IMR-90 (cell line): ENCODE results near the gene DTX1. TPM values are rescaled to one million over a fixed set of nuclear protein-coding genes. Genes with fewer than 3 reads are reported as not detected.
"Not testable (repeated sequence)": the region's sequence is repeated elsewhere in the genome, so short reads cannot be mapped to it uniquely, and the experiment has no call there.

Source experiments
- ATAC-seq: fragments of 200-7000 bp; cut with Tn5 transposase; 2 replicates; pipeline ENCODE4 v1.9.1; 2020; ENCODE audit warnings: low read depth, mild to moderate bottlenecking, moderate library complexity
- BruUV-seq: library from RNA; stranded (reverse); fragments of 400-500 nt; replicated peaks from 2 replicates; lab custom pipeline; 2021; lab: Mats Ljungman, UMichigan
- CTCF ChIA-PET: fragments of 300-600 bp; formaldehyde crosslinking; extraction: SDS; loops from one replicate; lab custom pipeline; 2021; ENCODE audit warnings: antibody characterized with exemption; lab: Yijun Ruan, JAX
- POLR2A ChIA-PET: fragments of 300-600 bp; sonication (Branson Sonifier 250); formaldehyde crosslinking; loops from one replicate; lab custom pipeline; 2022; ENCODE audit warnings: antibody characterized with exemption; ENCODE audit not compliant: unreplicated experiment; lab: Charles Lee
- DNase-seq: peaks from one replicate; pipeline ENCODE4 v3.0.0; 2013
- H2AFZ ChIP-seq: replicated peaks from 2 replicates; pipeline ENCODE3; 2013; ENCODE audit warnings: low read length, mild to moderate bottlenecking; ENCODE audit not compliant: poor library complexity
- H2AK5ac ChIP-seq: 2 replicates; pipeline ENCODE4 v1.6.1; 2013; ENCODE audit warnings: low read depth, low read length, inconsistent platforms
- H2AK9ac ChIP-seq: replicated peaks from 2 replicates; pipeline ENCODE3; 2013; ENCODE audit warnings: mild to moderate bottlenecking, low read depth, low read length, moderate library complexity; ENCODE audit not compliant: poor library complexity
- H2BK120ac ChIP-seq: 2 replicates; pipeline ENCODE4 v1.6.1; 2013; ENCODE audit warnings: low read depth, low read length, inconsistent platforms
- H2BK15ac ChIP-seq: 3 replicates; pipeline ENCODE4 v1.6.1; 2013; ENCODE audit warnings: low read depth, low read length, inconsistent platforms
- H2BK20ac ChIP-seq: 2 replicates; pipeline ENCODE4 v1.6.1; 2013; ENCODE audit warnings: low read depth, mild to moderate bottlenecking, inconsistent platforms, low read length, moderate library complexity
- H2BK5ac ChIP-seq: 2 replicates; pipeline ENCODE4 v1.6.1; 2013; ENCODE audit warnings: mild to moderate bottlenecking, low read depth, low read length, inconsistent platforms; ENCODE audit not compliant: poor library complexity, severe bottlenecking
- H3K14ac ChIP-seq: replicated peaks from 2 replicates; pipeline ENCODE4 v1.6.1; 2013; ENCODE audit warnings: low read depth, low read length, inconsistent platforms
- H3K18ac ChIP-seq: 2 replicates; pipeline ENCODE4 v1.6.1; 2013; ENCODE audit warnings: low read depth, low read length, control low read depth
- H3K23ac ChIP-seq: 2 replicates; pipeline ENCODE4 v1.6.1; 2013; ENCODE audit warnings: low read depth, low read length, inconsistent platforms
- H3K27ac ChIP-seq: 2 replicates; pipeline ENCODE4 v1.5.1; 2013; ENCODE audit warnings: mild to moderate bottlenecking, control low read depth, low read length; ENCODE audit not compliant: insufficient read depth
- H3K27me3 ChIP-seq: 2 replicates; pipeline ENCODE4 v1.6.1; 2013; ENCODE audit warnings: low read length; ENCODE audit not compliant: control insufficient read depth, insufficient read depth
- H3K36me3 ChIP-seq: 2 replicates; pipeline ENCODE4 v1.6.1; 2013; ENCODE audit warnings: low read length, mixed read lengths; ENCODE audit not compliant: control insufficient read depth, insufficient read depth
- H3K4ac ChIP-seq: 2 replicates; pipeline ENCODE4 v1.6.1; 2013; ENCODE audit warnings: low read depth, low read length, inconsistent platforms
- H3K4me1 ChIP-seq: 2 replicates; pipeline ENCODE4 v1.6.1; 2013; ENCODE audit warnings: low read length, mixed read lengths; ENCODE audit not compliant: control insufficient read depth, insufficient read depth
- H3K4me2 ChIP-seq: 2 replicates; pipeline ENCODE4 v1.6.1; 2013; ENCODE audit warnings: low read depth, mild to moderate bottlenecking, control low read depth, low read length, moderate library complexity
- H3K4me3 ChIP-seq: 2 replicates; pipeline ENCODE4 v1.5.1; 2013; ENCODE audit warnings: low read depth, mild to moderate bottlenecking, control low read depth, low read length, moderate library complexity; ENCODE audit not compliant: insufficient read depth
- H3K56ac ChIP-seq: 2 replicates; pipeline ENCODE4 v1.6.1; 2013; ENCODE audit warnings: low read length, inconsistent platforms; ENCODE audit not compliant: insufficient read depth; ENCODE audit errors: extremely low read depth
- H3K79me1 ChIP-seq, 2 experiments: 2 replicates each; pipeline ENCODE4 v1.6.1; 2013; ENCODE audit warnings: low read length in 2 of 2, inconsistent platforms in 1 of 2, low read depth in 1 of 2
- H3K9ac ChIP-seq: 2 replicates; pipeline ENCODE4 v1.6.1; 2013; ENCODE audit warnings: low read depth, low read length, control low read depth
- H3K9me1 ChIP-seq: 2 replicates; pipeline ENCODE4 v1.6.1; 2013; ENCODE audit warnings: low read length, inconsistent platforms; ENCODE audit not compliant: insufficient read depth
- H3K9me3 ChIP-seq: 2 replicates; pipeline ENCODE4 v1.6.1; 2013; ENCODE audit warnings: low read length; ENCODE audit not compliant: control insufficient read depth, insufficient read depth
- H4K20me1 ChIP-seq: 2 replicates; pipeline ENCODE4 v1.6.1; 2013; ENCODE audit warnings: low read length, inconsistent platforms; ENCODE audit not compliant: insufficient read depth
- H4K5ac ChIP-seq: 2 replicates; pipeline ENCODE4 v1.6.1; 2013; ENCODE audit warnings: mild to moderate bottlenecking, low read depth, low read length, control low read depth
- H4K8ac ChIP-seq, 2 experiments: 2 replicates each; pipeline ENCODE4 v1.6.1; 2013; ENCODE audit warnings: low read depth in 2 of 2, low read length in 2 of 2, control low read depth in 1 of 2, inconsistent platforms in 1 of 2
- H4K91ac ChIP-seq: 2 replicates; pipeline ENCODE4 v1.6.1; 2013; ENCODE audit warnings: low read depth, low read length, inconsistent platforms; ENCODE audit not compliant: insufficient read depth
- WGBS, 2 experiments: methylation state at CpG; one replicate each; pipeline versions ENCODE4 v1.1.5 to v1.1.7; 2013; ENCODE audit warnings: missing lambda C conversion rate in 2 of 2; ENCODE audit not compliant: insufficient read length in 1 of 2; ENCODE audit errors: extremely low coverage in 2 of 2; 5-methylcytosine and 5-hydroxymethylcytosine counted together
- dilution Hi-C: fragments of 300-500 bp; cut with HindIII; formaldehyde crosslinking; loops from one replicate; pipeline ENCODE4 v1.14.3; 2018; ENCODE audit warnings: low sequenced_read_pairs; ENCODE audit not compliant: unreplicated experiment
- in situ Hi-C: fragments of 300-500 bp; cut with MboI; formaldehyde crosslinking; loops from 3 replicates; pipeline ENCODE4 v1.14.3; 2019; ENCODE audit warnings: low sequenced_read_pairs, inconsistent platforms, mixed read lengths
- intact Hi-C: fragments of 100-400 bp; cut with micrococcal nuclease; formaldehyde crosslinking; loops from 2 replicates; pipeline ENCODE4 v1.10.0; 2022
- polyA plus RNA-seq, 3 experiments: library from polyadenylated mRNA; depleted of rRNA; stranded (reverse); fragments of >200 nt; gene quantifications; 2 replicates each; pipeline ENCODE4 v1.2.3, GENCODE V29; 2012; ENCODE audit warnings: low replicate concordance in 1 of 3
- total RNA-seq: library from RNA; depleted of rRNA; stranded (reverse); fragments of >200 nt; gene quantifications from 2 replicates; pipeline ENCODE4 v1.2.3, GENCODE V29; 2012

DTX1 gene
- total and polyA plus RNA-seq, 2 of the 4 experiments (the other 2 are of a cell fraction), result not detected

DNA sequence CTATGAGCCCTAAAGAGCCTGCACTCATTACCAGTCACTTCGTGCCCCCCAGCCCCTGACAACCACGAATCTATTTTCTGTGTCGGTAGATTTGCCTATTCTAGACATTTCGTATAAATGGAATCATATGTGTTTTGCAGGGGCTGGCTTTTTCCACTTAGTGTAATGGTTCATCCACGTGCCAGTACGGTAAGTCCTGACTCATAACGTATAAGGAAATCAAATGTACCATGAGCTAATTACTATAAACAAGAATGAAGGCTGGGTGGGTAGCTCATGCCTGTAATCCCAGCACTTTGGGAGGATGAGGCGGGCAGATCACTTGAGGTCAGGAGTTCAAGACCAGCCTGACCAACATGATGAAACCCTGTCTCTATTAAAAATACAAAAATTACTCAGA is 61.2 kb downstream of the DTX1 start:
- H4K8ac ChIP-seq, H3K79me1 ChIP-seq, H3K4me1 ChIP-seq, H2BK120ac ChIP-seq, in situ Hi-C loops, ATAC-seq, H3K27me3 ChIP-seq, H3K27ac ChIP-seq, H2AK9ac ChIP-seq, H2BK15ac ChIP-seq, POLR2A ChIA-PET, H2AK5ac ChIP-seq, H3K14ac ChIP-seq, dilution Hi-C loops, H3K4me3 ChIP-seq, intact Hi-C loops, H3K9ac ChIP-seq, H2BK5ac ChIP-seq, H3K23ac ChIP-seq, DNase-seq, H2AFZ ChIP-seq, H3K9me3 ChIP-seq, H4K91ac ChIP-seq, H3K18ac ChIP-seq, CTCF ChIA-PET, H2BK20ac ChIP-seq, H3K4ac ChIP-seq, H4K5ac ChIP-seq, H3K36me3 ChIP-seq, H3K4me2 ChIP-seq, BruUV-seq, H4K20me1 ChIP-seq, H3K9me1 ChIP-seq, H3K56ac ChIP-seq: not testable (repeated sequence)
- 60% methylated on average over 3 of the region's 8 CpGs; no CpG with 5 or more reads in 1 of the 2 experiments for WGBS, 2 experiments
